C4-2B (cell line): ENCODE data around the gene CGB1.
"Not testable (repeated sequence)": the region's sequence is repeated elsewhere in the genome, so short reads cannot be mapped to it uniquely, and the experiment has no call there.

Experiments used
- H3K27ac ChIP-seq: fragments of 450-650 bp; 2 replicates; pipeline ENCODE4 v1.5.1; 2017
- ZFX ChIP-seq: fragments of 450-650 bp; IDR thresholded peaks from 2 replicates; pipeline ENCODE4 v1.6.1; 2017
- TF ChIP-seq, protein P1 (sequence below): fragments of 450-650 bp; conservative IDR thresholded peaks from 2 replicates; pipeline ENCODE4 v1.5.1; 2017; ENCODE audit warnings: mild to moderate bottlenecking

Gene CGB1

DNA sequence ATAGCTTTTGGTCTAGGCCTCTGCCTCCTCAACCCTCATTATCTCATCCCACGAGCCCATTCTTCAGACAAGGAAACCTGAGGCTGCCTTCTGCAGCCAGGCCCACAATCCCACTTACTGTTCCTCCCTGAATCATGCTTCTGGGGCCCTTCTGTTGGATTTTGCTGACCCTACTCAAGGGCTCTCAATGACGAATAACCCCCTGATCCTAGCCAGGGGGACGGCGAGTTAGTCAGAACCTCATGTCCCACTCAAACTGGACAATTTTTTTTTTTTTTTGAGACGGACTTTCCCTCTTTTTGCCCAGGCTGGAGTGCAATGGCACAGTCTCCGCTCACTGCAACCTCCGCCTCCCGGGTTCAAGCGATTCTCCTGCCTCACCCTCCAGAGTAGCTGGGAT, 14.6 kb downstream of the CGB1 start:
- TF ChIP-seq, protein P1, sequence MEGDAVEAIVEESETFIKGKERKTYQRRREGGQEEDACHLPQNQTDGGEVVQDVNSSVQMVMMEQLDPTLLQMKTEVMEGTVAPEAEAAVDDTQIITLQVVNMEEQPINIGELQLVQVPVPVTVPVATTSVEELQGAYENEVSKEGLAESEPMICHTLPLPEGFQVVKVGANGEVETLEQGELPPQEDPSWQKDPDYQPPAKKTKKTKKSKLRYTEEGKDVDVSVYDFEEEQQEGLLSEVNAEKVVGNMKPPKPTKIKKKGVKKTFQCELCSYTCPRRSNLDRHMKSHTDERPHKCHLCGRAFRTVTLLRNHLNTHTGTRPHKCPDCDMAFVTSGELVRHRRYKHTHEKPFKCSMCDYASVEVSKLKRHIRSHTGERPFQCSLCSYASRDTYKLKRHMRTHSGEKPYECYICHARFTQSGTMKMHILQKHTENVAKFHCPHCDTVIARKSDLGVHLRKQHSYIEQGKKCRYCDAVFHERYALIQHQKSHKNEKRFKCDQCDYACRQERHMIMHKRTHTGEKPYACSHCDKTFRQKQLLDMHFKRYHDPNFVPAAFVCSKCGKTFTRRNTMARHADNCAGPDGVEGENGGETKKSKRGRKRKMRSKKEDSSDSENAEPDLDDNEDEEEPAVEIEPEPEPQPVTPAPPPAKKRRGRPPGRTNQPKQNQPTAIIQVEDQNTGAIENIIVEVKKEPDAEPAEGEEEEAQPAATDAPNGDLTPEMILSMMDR = no peak
- no peak for TF ChIP-seq ZFX
- no peak overlapping the region for H3K27ac ChIP-seq

DNA sequence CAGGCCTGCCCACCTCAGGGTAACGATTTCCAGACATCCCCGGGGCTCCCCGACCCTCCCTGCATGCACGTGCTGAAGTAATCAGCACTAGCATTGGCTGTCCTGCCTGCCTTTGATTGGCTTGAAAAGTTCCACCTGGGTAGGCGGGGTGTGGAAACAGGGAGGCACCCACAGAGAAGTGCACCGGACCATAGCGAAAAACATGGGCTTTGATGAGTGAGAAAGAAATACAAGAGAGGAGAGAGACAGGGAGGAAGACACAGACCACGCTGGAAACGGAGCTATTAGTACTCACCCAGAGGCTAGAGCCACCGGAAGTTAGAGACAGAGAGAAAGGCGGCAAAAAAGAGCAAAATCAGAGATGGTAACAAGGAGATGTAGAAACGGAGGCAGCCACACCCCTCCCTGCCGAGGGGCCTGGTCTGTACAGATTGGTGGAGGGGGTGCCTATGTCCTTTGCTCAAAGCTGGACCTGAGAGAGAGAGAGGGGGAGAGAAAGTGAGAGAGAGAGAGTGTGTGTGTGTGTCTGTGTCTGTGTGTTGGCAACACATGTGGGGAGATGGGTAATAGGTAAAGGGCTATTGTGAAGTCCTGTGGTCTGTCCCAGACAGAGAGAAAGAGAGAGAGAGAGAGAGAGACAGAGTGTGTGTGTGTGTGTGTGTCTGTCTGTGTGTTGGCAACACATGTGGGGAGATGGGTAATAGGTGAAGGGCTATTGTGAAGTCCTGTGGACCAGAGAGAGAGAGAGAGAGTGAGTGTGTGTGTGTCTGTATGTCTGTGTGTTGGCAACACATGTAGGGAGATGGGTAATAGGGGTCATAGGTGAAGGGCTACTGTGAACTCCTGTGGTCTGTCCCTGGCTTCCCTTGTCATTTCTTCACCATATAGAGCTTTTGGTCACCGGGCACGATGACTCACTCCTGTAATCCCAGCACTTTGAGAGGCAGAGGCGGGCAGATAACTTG, 15.5 kb downstream of the CGB1 start:
- no peak for TF ChIP-seq ZFX
- TF ChIP-seq, protein P1 = no peak
- no peak overlapping the region for H3K27ac ChIP-seq

DNA sequence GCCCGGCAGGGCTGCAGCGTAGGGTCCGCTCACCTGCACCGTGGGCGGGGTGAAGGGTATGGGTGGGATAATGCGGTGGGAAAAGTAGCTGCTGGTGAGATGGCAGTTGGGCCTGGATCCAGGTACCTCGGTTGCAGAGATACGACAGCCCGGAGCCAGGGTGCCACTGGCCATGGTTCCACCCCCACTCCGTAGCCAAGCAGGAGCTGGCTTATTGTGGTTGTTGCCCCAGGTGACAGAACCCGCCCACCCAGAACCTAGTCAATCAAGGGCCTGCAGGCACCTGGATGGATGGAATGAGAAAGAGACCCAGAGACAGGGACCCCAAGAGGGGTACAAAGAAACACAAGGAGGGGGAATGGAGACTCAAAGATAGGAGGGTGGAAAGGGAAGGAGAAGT, 16.4 kb downstream of the CGB1 start:
- TF ChIP-seq, protein P1 = no peak
- TF ChIP-seq ZFX = no peak

DNA sequence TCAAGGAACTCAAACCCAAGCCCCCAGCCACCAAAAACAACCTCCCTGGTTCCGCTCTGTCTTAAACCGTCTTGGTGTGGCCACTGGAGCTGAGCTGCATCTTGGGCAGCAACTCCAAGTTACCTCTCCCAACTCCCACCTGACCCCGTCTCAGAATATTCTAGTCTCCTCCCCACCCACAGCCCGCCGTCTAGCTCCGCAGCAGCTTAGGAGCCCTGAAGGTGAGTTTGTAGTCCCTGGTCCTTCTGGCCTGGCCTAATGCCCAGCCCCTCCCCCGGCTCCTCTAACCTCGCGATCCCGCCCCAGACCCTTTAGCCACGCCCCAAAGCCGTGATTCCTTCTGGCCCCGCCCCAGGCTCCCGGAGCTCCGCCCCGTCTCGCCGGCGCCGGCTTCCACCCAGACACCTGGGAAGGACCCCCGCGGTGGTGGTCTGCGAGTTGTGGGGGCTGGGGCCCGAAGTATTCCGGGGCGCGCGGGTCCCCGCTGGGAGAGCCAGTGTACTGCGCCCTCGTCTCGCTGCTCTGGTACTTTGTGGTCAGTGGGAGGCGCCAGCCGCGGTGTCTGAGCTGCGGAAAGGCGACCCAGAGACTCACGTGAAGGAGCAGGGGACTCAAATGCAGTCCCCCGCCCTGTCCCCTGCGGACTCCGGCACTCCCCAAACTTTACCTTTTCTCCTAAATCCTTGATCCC, 17.3 kb downstream of the CGB1 start:
- H3K27ac ChIP-seq = no peak overlapping the region
- no peak for TF ChIP-seq ZFX
- TF ChIP-seq, protein P1 = no peak

More for the DNA sequence above, 16.4 kb downstream of the CGB1 start:
- no peak overlapping the region for H3K27ac ChIP-seq

DNA sequence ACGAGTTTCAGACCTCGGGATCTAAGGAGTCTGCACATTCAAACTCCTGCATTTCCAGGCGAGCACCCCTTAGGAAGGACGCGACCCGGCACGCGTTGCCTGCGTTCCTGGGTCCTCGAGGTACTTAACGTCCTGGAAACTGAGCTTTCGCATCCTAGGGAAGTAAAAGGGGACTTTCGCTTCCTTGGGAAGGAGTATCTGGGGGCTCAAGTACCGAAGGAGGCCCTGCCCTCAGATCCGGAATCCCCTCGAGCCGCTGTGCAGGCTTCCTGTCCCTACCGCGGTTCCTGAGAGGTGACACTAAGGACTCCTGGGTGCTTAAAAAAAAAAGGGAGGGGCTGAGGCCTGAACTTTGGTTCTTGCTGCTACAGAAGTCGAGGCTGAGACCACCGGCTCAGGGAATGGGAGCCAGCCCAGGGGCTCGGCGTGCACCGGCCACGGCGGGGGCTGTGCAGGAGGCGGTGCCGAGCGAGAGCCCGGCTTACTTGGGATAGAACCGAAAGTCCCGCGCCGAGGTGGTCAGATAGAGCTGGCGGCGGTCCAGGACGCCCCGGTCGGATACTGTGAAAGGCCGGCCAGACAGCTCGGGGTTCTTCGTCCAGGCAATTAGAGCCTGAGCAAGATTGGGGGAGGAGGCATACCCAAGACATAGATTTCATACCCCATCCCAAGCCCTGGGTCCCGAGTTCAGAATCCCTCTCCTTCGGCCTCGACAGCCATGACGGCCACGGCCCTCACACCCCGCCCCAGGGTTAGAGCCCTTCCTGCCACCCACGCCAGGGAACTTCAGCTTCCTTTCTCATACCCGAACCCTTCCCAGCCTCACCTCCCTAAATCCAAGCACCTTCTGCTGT, 18.1 kb downstream of the CGB1 start:
- not testable (repeated sequence) for H3K27ac ChIP-seq

DNA sequence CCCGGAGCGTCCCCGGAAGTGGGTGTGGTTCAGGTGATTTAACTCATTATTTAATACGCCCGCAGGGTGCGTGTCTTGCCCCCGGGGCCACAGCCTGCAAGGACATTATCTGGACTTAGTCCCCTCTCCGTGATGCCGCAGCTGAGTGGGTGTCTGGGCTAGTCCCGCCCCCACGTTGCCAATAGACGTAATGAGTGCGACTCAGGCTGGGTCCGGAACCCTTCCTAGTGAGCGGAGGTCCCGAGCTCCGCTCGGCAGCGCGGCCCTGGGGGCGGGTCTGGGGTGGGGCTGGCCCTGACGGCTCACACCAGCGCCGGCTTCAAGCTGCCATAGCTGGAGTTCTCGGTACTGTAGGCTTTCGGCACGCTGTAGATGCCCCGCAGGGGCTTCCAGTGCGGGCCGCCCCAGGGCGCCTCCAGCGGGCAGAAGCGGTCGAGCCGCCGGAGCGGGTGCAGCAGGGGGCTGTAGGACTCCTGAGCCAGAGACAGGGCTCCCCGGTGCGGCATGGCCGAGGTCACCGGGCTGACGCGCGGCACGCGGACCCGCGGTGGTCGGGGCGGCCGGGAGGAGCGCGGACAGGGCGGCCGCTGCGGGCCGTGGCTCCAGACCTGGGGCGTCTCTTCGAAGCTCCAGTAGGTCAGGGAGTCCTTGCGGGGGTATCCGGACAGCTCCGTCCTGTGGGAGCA, 18.9 kb downstream of the CGB1 start:
- TF ChIP-seq, protein P1 = peak; percentile 52
- no peak for TF ChIP-seq ZFX
- no peak overlapping the region for H3K27ac ChIP-seq

DNA sequence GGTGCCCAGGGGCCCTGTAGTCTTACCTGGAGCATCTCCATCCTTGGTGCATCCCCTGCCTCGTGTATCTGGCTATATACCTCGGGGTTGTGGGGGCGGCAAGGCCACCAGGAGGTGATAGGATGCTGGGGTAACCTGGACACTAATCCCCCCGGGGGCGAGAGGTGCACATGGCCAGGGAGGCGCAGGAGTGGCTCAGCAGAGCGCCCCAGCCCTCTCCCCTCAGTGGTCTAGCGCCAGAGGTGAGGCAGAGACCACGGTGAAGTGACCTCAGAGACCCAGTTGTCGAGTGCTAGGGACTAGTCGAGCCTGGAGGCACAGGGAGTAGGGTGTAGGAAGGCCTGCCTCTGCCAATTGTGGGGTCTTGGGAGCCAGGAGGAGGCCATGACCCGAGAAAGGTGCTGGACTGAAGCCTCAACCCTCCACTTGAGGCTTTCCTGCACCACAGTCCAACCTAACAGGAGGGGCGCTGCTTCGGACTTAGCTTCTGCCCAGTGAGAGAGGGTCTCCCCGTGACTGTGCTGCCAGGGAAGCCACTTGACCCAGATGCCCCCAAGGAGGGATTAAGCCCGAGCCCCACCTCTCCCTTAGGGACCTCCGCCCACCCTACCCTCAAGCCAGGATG, 19.5 kb downstream of the CGB1 start, which contains the start of gene LHB:
LHB (minus strand) TSS at position 51 of the 625 bp plus-strand sequence; CDS start at position 41, 10 bp downstream.
- no peak within 1 kb of the TSS for H3K27ac ChIP-seq
- TF ChIP-seq ZFX = no peak
- TF ChIP-seq, protein P1 = no peak
